HepG2 (cell line): ENCODE results near the gene HLA-DOA. TPM values are rescaled to one million over a fixed set of nuclear protein-coding genes. Genes with fewer than 3 reads are reported as not detected.

Experiments used
- CEBPZ ChIP-seq: IDR thresholded peaks from 2 replicates; pipeline ENCODE4 v1.6.1; 2012; ENCODE audit warnings: low read length, improper control_type of control experiment
- CENPT ChIP-seq: sonication (generic); formaldehyde crosslinking; IDR thresholded peaks from 2 replicates; pipeline ENCODE4 v1.8.0; 2022; ENCODE audit warnings: low read depth, mild to moderate bottlenecking, moderate library complexity, missing genetic modification reagents
- GPBP1L1 ChIP-seq: sonication (generic); formaldehyde crosslinking; IDR thresholded peaks from 2 replicates; pipeline ENCODE4 v1.5.0; 2020; ENCODE audit warnings: mild to moderate bottlenecking, missing genetic modification reagents
- HDAC2 ChIP-seq: sonication (generic); formaldehyde crosslinking; IDR thresholded peaks from 2 replicates; pipeline ENCODE4 v1.4.0; 2020; ENCODE audit warnings: missing genetic modification reagents
- MIER3 ChIP-seq: IDR thresholded peaks from 2 replicates; pipeline ENCODE4 v1.6.1; 2016; ENCODE audit warnings: missing compliant biosample characterization, borderline replicate concordance
- NAIF1 ChIP-seq: sonication (generic); formaldehyde crosslinking; IDR thresholded peaks from 2 replicates; pipeline ENCODE4 v1.5.0; 2020; ENCODE audit warnings: mild to moderate bottlenecking, missing genetic modification reagents, borderline replicate concordance
- NFKB2 ChIP-seq: sonication (generic); formaldehyde crosslinking; IDR thresholded peaks from 2 replicates; pipeline ENCODE4 v1.4.0; 2020; ENCODE audit warnings: missing genetic modification reagents, borderline replicate concordance
- NR2C2 ChIP-seq: sonication (generic); formaldehyde crosslinking; IDR thresholded peaks from 2 replicates; pipeline ENCODE4 v1.4.0; 2020; ENCODE audit warnings: missing genetic modification reagents, mild to moderate bottlenecking, moderate library complexity, borderline replicate concordance
- PRDM4 ChIP-seq: sonication (generic); formaldehyde crosslinking; IDR thresholded peaks from 2 replicates; pipeline ENCODE4 v1.9.0; 2021; ENCODE audit warnings: missing genetic modification reagents, borderline replicate concordance
- RFX5 ChIP-seq: IDR thresholded peaks from 2 replicates; pipeline ENCODE4 v1.6.1; 2011; ENCODE audit warnings: low read depth, low read length, improper control_type of control experiment
- SNAI1 ChIP-seq: sonication (generic); formaldehyde crosslinking; IDR thresholded peaks from 2 replicates; pipeline ENCODE4 v1.5.0; 2020; ENCODE audit warnings: mild to moderate bottlenecking, missing genetic modification reagents, borderline replicate concordance
- SOX13 ChIP-seq, 3 experiments: fragments of 450-650 bp in 1 of 3; sonication (generic) in 1 of 3; formaldehyde crosslinking in 1 of 3; IDR thresholded peaks in 2 of 3; conservative IDR thresholded peaks in 1 of 3; 2 replicates each; pipeline versions ENCODE4 v1.5.0 to v1.6.1; 2016 to 2020; ENCODE audit warnings: antibody characterized with exemption in 1 of 3, mild to moderate bottlenecking in 1 of 3, missing compliant biosample characterization in 1 of 3, missing genetic modification reagents in 1 of 3, moderate library complexity in 1 of 3
- TOE1 ChIP-seq: sonication (generic); formaldehyde crosslinking; IDR thresholded peaks from 2 replicates; pipeline ENCODE4 v1.4.0; 2020; ENCODE audit warnings: mild to moderate bottlenecking, missing genetic modification reagents
- USF2 ChIP-seq, 2 experiments: sonication (generic) in 1 of 2; formaldehyde crosslinking in 1 of 2; IDR thresholded peaks; 2 replicates each; pipeline versions ENCODE4 v1.5.1 to v1.6.1; 2011 to 2020; ENCODE audit warnings: borderline replicate concordance in 1 of 2, low read depth in 1 of 2, low read length in 1 of 2, mild to moderate bottlenecking in 1 of 2, missing genetic modification reagents in 1 of 2, moderate library complexity in 1 of 2
- ZFP82 ChIP-seq: sonication (generic); formaldehyde crosslinking; IDR thresholded peaks from 2 replicates; pipeline ENCODE4 v1.5.1; 2020; ENCODE audit warnings: mild to moderate bottlenecking, missing genetic modification reagents, borderline replicate concordance
- ZNF256 ChIP-seq: sonication (generic); formaldehyde crosslinking; conservative IDR thresholded peaks from 2 replicates; pipeline ENCODE4 v1.4.0; 2020; ENCODE audit warnings: missing genetic modification reagents
- ZNF329 ChIP-seq: sonication (generic); formaldehyde crosslinking; IDR thresholded peaks from 2 replicates; pipeline ENCODE4 v1.9.0; 2021; ENCODE audit warnings: low read depth, mild to moderate bottlenecking, missing genetic modification reagents
- ZNF343 ChIP-seq: sonication (generic); formaldehyde crosslinking; IDR thresholded peaks from 2 replicates; pipeline ENCODE4 v1.4.0; 2020; ENCODE audit warnings: mild to moderate bottlenecking, missing genetic modification reagents
- ZNF674 ChIP-seq: sonication (generic); formaldehyde crosslinking; IDR thresholded peaks from 2 replicates; pipeline ENCODE4 v1.5.0; 2020; ENCODE audit warnings: low read depth, mild to moderate bottlenecking, missing genetic modification reagents
- polyA plus RNA-seq, 8 experiments: library from polyadenylated mRNA; depleted of rRNA in 3 of 8; stranded (reverse) in 7 of 8; unstranded in 1 of 8; fragments of >200 nt; fragmentation: Illumina TruSeq in 4 of 8; extraction: Trizol in 4 of 8; gene quantifications; 2 replicates each; pipeline versions ENCODE4 v1.2.1 to v1.2.3, GENCODE V29; 2011 to 2016; ENCODE audit warnings: low read depth in 4 of 8, missing spikeins in 1 of 8, mixed read lengths in 1 of 8; ENCODE audit not compliant: insufficient read depth in 1 of 8
- total RNA-seq, 5 experiments: library from RNA; depleted of rRNA; stranded (reverse); fragments of >200 nt; fragmentation: Illumina TruSeq; extraction: Trizol; gene quantifications; 2 replicates each; pipeline ENCODE4 v1.2.3, GENCODE V29; 2016; ENCODE audit warnings: low read depth in 1 of 5

HLA-DOA gene
- total and polyA plus RNA-seq, 2 of the 13 experiments (the other 11 are each of a cell fraction or from before 2014, with no cell fraction given), result 0.03 to 0.09 TPM

DNA sequence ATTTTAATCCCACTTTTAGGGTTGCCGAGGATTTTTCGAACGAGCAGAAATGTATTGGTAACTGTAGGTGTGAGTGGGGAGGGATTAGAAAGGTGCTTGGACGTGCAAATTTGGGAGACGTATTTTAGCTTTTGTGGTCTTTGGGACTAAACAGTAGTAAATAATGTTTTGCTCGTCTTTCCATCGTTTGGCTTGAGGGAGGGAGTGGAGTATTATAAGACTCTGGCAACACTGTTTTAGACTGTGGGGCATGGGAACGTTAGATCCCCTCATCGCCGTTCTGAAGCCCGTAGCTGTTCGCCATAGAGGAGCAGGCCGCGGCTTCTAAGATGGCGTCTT lies 38.2 kb downstream of the HLA-DOA start (continued):
- TF ChIP-seq GPBP1L1 (CRISPR knock-in tag) (no peak), RFX5 (no peak), CEBPZ (no peak), NFKB2 (CRISPR knock-in tag) (no peak), SOX13 (IDR thresholded peaks at IDR 0.05) (no peak), SOX13 (CRISPR knock-in tag; conservative IDR thresholded peaks at IDR 0.05 in 1 of 2, IDR thresholded peaks at IDR 0.05 in 1 of 2) (no peak), SNAI1 (CRISPR knock-in tag) (no peak), HDAC2 (CRISPR knock-in tag) (no peak), ZNF256 (CRISPR knock-in tag) (peak; percentile 56; the same call in 1 of the 2 replicates), ZNF674 (CRISPR knock-in tag) (0 out of 2 replicates have a peak, but pooled peaks have one; percentile 79), NAIF1 (CRISPR knock-in tag) (no peak), MIER3 (CRISPR knock-in tag) (peak; percentile 43), USF2 (IDR thresholded peaks at IDR 0.05; ENCODE audit: low read depth, low read length) (no peak), USF2 (CRISPR knock-in tag; IDR thresholded peaks at IDR 0.05; ENCODE audit: borderline replicate concordance) (peak; percentile 47; the same call in 1 of the 2 replicates), TOE1 (no peak), CENPT (CRISPR knock-in tag) (no peak), ZFP82 (CRISPR knock-in tag) (no peak), NR2C2 (no peak), PRDM4 (CRISPR knock-in tag) (no peak), ZNF329 (0 out of 2 replicates have a peak, but pooled peaks have one; percentile 16), ZNF343 (no peak)
